DMS114 treated with DMSO at 0.1 percent for 48 hours (cell line): ENCODE results near the gene SMG6.
"Not testable (repeated sequence)": the region's sequence is repeated elsewhere in the genome, so short reads cannot be mapped to it uniquely, and the experiment has no call there.

Source experiments
- DNase-seq: peaks from one replicate; lab custom pipeline; 2025; ENCODE audit not compliant: unreplicated experiment; lab: John Stamatoyannopoulos, UW

SMG6 gene

DNA sequence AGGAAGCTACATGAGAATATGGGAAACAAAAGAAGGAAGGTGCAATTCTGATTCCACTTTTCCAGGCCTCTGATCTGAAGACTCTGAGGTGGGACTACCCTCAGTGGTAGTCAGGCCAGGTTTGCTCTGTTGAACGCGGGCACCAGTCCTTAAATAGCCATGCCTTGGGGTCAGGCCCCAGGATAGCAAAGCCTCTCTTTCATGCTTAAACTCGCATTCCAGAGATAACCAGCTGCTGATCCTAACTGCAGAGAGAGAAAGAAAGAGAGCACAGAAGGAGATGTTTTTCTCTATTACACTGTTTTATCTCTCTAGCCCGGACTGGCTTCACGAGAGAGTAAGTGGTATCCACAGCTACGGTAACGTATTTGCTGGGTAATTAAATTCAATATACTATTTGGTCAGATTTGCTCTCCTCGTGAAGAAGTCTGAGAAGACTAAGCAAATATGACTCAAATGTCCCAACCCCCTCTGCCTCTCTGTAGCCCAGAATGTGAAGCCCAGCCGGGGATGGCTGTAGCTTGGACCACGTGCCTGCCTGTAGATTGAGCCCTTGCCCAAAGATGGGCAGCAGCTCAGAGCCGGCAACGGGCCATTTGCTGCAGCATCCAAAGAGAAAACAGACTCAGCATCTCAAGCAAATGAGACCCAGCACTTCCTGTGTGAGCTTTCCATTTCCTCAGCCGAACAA lies 122.2 kb downstream of the SMG6 start:
- DNase-seq, result no peak

GRCh38 chr17:2180768-2181167 lies 122.8 kb downstream of the SMG6 start:
- DNase-seq, result no peak

GRCh38 chr17:2179615-2180295 lies 123.8 kb downstream of the SMG6 start:
- DNase-seq, result no peak

- DNase-seq, result no peak
Measured at GRCh38 chr17:2178798-2179501, 124.6 kb downstream of the SMG6 start.

DNA sequence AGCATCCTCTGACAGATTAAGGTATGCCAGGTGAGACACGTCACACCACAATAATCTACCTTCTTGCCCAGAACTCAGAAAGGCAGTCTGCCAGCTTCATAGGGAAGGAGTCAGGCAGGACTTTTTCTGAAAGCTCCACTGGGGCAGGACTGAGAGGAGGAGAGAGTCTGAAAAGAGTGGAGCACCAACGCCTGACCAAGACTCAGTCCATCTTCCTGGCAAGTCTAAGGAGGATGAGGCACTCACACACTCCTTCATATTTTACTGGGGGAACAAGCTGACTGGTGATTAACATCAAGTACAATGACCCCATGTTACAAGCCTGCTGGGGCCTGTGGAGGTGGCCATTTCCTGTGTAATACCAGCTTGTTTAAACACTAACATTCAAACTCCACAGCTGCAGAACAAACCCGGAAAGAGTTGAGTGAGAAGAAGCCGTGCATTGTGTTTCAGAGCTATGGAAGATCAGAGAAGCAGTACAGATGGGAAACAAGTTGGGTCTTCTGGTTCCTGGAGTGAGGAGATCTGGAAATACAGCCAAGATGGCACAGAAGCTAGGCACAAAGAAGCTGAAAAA lies 126.3 kb downstream of the SMG6 start:
- DNase-seq, result no peak

DNA sequence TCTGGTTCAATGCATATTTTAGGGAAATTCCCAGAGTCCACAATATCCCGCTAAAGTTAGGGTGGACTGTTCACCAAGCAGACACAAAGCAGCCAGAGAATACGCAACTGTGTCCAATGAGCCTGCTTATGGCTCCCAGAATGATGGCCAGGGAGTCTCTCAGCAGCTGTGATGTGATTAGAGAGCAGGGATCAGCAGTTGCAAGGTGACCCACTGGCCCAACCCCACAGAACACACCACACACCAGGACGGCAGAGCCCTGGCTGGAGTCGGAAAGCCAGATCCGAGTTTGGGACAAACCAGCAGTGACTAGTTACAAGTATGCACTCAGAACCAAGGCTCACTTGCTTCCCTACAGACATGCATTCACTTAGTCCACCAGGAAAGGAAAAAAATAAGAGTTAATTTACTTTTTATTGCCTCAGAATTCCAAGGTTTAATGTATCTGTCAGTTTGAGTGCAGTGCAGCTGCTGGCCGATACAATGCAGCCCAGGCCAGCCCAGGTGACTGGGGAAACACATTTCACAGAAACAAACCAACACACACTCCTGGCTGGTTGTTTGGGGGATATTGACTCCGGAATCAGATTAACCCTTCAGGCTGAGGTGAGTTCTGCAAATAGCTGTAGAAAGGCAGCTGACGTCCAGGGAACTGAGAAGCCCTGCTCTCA lies 127.0 kb downstream of the SMG6 start:
- no peak for DNase-seq

- DNase-seq, result no peak
Measured at GRCh38 chr17:2175294-2175628, 128.3 kb downstream of the SMG6 start.

GRCh38 chr17:2174468-2175293 lies 128.9 kb downstream of the SMG6 start:
- no peak for DNase-seq

GRCh38 chr17:2174014-2174413 lies 129.6 kb downstream of the SMG6 start:
- DNase-seq, result no peak

DNA sequence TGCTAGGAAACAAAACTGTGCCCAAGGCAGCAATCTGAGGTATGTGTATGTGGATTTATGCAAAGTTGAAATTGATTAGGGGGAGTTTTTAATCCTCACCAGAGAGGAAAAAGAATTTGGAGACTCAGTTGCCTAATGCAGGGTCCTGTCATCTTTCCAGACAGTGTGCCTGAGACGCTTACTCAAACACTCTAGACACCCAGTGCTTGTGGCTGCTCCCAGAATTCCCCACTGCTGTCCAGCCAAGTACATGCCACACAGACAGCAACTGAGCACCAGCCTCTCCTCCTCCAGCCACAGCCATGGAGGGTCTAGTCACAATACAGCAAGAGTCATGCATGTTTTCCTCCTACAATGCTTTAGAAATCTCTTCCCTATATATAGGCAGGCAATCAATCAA lies 130.6 kb downstream of the SMG6 start:
- no peak for DNase-seq

GRCh38 chr17:2172077-2172851 lies 131.3 kb downstream of the SMG6 start:
- no peak for DNase-seq

- DNase-seq, result no peak
Measured at GRCh38 chr17:2171702-2172076, 131.9 kb downstream of the SMG6 start.

DNA sequence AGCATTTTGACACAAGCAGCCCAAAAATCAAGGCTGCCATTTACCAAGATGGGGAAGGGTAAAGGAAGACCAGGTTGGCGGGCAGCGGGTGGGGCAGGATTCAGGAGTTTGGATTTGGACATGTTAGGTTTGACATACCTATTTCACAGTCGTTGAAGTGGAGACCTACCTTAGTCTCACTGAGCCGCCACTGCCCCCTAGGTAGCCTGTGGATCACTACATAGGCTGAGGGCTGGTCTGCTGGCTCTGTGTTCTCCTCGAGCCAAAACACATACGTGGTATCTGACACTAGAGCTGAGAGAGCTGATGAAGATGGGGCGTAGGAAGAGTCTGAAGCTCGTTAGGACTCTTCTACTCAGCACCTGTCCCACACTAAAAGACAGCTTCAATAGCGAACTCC lies 133.6 kb downstream of the SMG6 start:
- no peak for DNase-seq

DNA sequence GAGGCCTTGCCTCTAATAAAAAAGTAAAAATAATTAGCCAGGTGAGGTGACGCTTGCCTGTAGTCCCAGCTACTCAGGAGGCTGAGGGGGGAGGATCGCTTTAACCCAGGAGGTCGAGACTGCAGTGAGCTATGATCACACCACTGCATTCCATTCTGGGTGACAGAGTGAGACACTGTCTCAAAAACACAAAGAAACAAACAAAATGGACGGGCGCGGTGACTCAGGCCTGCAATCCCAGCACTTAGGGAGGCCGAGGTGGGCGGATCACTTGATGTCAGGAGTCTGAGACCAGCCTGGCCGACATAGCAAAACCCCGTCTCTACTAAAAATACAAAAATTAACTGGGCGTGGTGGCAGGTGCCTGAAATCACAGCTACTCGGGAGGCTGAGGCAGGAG lies 137.9 kb downstream of the SMG6 start:
- DNase-seq, result not testable (repeated sequence)

- DNase-seq, result no peak
Measured at GRCh38 chr17:2158396-2158780, 145.2 kb downstream of the SMG6 start.

DNA sequence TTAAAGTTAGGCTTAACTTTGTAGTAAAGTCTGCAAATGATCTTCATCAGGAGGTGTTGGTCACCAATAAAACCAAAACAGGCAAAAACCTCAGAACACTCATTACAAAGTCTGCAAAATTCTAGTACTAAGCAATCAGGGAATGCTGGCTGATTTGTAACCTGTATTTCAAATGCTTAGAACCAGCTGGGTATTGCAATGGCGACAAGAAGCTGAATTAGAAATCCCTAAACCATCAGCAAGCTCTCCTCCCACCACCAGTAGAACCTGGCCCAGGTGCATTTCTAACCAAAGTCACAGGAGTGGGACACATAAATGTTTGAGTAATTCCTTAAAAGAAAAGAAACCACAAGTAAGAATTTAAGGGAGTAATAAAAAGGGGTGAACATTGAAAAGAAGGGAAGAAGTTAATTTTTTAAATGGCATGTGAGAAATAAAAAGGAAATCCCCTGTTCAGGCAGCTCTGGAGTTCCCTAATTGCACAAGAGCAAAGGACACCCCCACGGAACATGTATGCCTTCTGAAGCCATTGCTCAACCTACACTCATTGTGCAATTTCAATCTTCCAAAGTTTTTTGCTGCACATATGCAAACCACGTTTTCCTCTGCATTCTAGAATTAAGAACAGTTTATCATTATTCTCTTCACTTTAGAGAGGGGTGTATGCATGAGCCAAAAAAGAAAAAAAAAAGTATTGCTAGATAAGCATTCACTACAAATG lies 145.8 kb downstream of the SMG6 start:
- no peak for DNase-seq

- no peak for DNase-seq
Measured at GRCh38 chr17:2157081-2157480, 146.5 kb downstream of the SMG6 start.

GRCh38 chr17:2156666-2157065 lies 146.9 kb downstream of the SMG6 start:
- DNase-seq, result no peak

GRCh38 chr17:2155573-2155972 lies 148.0 kb downstream of the SMG6 start:
- DNase-seq, result no peak
